Occipital lobe (tissue), 2 donors: Measurements from ENCODE around the gene CPEB1. TPM values are rescaled to one million over a fixed set of nuclear protein-coding genes. Genes with fewer than 3 reads are reported as not detected.
A peak's percentile ranks its signal among the peaks of the same experiment; 100 is the strongest.
"Not testable (repeated sequence)": the region's sequence is repeated elsewhere in the genome, so short reads cannot be mapped to it uniquely, and the experiment has no call there.

Experiments used
- DNase-seq: peaks from one replicate; lab custom pipeline; 2025; lab: John Stamatoyannopoulos, UW
- total RNA-seq: library from RNA; depleted of rRNA; stranded (reverse); fragments of >200 nt; gene quantifications from one replicate; pipeline ENCODE4 v1.2.3, GENCODE V29; 2014

Gene CPEB1
- total RNA-seq, 1 donor from 2014 or later: 2.8 TPM

- no peak for DNase-seq
Observed at GRCh38 chr15:82649226-82649999, 2.2 kb upstream of the CPEB1 start.

DNA sequence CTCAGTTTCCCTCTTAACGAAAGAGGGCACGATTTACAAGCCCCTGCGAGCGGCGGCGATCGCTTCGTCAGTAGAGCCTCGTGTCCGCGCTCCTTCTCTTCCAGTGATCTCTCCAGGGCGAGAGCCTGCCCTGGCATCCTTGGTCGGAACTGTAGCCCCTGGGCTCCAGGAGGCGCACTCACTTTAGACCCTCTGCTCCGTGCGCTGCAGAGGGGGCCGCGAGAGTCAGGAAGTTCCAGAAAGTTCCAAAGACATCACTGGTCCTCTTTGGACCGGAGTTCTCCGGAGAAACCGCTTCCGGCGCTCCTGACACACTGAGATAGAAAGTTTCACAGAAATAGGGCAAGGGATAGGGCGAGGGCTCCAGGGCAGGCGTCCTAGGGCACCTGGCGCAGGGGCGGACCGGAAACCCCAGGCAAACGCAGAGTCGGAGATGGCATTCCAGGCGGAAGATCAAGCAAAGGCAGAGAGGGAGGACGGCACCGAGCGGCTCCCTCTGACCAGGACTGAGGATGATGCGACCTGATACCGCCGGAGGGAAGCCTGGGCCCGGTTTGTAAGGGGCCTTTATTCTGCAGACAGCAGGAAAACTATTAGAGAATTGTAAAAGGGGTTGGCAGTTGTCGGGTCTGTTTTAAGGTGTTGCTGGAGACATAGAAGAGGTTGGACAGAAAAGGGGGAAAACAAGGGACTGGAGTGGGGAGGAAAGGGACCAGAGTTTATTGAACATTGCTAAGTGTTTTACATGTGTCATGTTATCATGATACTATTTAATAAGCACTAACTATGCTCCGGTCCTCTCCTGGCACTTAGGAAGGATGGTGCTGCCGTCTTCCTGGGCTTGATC is 1.3 kb upstream of the CPEB1 start:
- DNase-seq: peak; percentile 21

DNA sequence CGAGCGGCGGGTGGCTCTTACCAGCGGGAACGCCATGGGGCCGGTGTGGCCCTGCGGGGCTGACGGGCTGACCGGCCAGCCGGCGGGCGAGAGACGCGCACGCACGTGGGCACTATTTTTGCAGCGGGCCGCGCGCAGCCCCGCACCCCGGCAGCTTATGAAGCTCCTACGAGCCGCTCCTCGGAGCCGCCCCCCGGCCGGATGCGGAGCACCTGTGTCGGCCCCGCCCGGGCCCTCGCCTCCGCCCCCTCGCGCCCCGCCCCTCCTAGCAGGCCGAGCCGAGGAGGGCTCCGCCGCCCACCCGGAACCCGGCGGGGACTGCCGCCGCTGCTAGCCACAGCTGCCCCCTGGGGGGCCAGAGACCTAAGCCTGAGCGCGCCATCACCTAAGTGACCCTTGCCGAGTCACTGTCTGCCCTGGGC is 683 bp upstream of the CPEB1 start:
- DNase-seq: no peak

GRCh38 chr15:82646250-82647044 is 716 bp downstream of the CPEB1 start:
- peak; percentile 35 for DNase-seq

DNA sequence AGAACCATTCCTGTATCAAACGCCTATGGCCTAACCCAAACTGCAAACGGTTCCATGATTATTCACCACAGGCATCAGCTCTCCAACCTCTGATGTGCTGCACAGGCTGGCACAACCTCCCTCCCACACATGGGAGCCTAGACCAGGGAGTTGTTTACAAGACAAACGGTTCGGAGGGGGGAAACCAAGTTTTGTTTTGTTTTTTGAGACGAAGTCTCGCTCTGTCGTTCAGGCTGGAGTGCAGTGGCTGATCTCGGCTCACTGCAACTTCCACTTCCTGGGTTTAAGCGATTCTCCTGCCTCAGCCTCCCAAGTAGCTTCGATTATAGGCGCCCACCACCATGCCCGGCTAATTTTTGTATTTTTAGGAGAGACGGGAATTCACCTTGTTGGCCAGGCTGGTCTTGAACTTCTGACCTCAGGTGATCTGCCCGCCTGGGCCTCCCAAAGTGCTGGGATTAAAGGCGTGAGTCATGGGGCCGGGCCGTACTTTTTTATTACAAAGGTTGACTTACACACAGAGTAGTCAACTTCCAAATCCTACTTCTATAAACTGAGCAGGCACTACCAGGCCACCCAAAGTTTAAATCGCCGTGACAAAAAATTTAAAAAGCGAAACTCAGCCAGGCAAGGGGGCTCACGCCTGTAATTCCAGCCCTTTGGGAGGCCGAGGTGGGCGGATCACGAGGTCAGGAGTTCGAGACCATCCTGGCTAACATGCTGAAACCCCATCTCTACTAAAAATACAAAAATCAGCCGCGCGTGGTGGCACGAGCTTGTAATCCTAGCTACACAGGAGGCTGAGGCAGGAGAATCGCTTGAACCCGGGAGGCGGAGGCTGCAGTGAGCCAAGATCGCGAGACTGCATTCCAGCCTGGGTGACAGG is 2.0 kb downstream of the CPEB1 start:
- DNase-seq: not testable (repeated sequence)

GRCh38 chr15:82643992-82644391 is 3.2 kb downstream of the CPEB1 start:
- DNase-seq: no peak

- DNase-seq: no peak
Observed at GRCh38 chr15:82642656-82643055, 4.5 kb downstream of the CPEB1 start.

DNA sequence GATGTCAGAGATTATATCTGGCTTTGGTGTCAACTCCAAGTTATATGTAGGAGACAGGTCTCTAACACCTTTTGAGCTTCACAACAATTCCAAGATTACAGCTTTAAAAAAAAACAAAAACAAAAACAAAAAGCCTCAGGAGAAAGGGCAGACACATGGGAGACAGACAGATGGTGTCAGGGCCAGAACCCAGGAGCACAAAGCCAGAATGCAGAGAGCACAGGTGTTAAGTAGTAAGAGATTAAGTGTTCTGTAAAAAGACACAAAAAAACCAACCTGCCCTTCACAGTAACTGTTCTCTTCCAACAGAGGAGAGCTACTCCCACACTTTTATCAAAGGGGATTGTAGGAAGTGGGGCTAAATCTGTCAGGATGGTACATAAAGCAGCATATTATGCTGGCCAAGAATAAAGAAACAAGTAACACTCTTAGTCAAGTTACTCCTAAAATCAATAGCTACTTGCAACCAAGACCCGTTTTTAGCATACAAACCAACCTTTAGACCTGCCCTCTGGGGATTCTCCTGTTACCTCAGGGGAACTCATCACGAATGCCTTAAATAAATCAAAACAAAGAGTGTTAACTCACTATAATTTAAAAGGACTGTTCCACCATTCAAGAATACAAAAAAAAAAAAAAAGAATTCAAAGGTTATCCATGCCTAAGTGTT is 5.9 kb downstream of the CPEB1 start:
- no peak for DNase-seq

- no peak for DNase-seq
Observed at GRCh38 chr15:82640672-82641071, 6.5 kb downstream of the CPEB1 start.

- no peak for DNase-seq
Observed at GRCh38 chr15:82635798-82636197, 11.4 kb downstream of the CPEB1 start.

- DNase-seq: no peak
Observed at GRCh38 chr15:82630033-82630432, 17.1 kb downstream of the CPEB1 start.

GRCh38 chr15:82625136-82625535 is 22.0 kb downstream of the CPEB1 start:
- DNase-seq: no peak

DNA sequence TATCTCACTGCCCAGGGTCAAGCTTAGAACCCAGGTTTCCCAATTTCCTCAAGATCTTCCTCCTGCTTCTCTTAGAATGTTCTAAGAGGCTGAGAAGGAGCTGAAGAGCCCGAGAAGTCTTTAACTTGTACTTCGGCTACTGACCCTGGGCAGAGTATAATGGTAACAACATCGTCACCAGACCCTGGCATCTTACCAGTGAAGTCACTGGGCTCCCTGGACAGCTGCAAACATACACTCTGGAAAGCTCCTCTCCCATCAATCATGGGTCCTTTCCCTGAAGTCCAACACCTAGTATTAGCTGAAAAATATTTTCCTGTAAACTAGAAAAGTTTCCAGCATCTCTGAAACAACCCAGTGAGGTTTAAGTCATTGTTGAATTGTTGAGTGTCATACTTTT is 22.7 kb downstream of the CPEB1 start:
- no peak for DNase-seq

DNA sequence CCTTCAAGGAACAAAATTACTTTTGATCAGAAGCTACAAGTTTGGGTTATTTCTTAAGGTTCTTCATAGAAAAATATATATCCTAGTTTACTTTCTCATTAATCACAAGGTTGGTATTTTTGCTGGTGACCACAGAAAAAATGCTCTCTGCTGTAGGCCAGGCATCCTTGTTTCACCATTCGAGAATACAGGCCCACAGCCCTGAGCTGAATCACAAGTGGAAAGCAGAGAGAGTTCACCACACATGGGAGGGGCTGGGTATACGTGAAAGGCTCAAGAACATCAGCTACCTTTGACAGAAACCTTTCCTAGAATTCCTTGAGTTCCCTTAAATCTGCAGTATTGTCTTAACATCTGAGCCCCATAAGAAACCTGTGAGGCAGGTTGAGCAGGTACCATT is 23.2 kb downstream of the CPEB1 start:
- no peak for DNase-seq

GRCh38 chr15:82621970-82622369 is 25.2 kb downstream of the CPEB1 start:
- DNase-seq: no peak

- no peak for DNase-seq
Observed at GRCh38 chr15:82613747-82614146, 33.4 kb downstream of the CPEB1 start.

DNA sequence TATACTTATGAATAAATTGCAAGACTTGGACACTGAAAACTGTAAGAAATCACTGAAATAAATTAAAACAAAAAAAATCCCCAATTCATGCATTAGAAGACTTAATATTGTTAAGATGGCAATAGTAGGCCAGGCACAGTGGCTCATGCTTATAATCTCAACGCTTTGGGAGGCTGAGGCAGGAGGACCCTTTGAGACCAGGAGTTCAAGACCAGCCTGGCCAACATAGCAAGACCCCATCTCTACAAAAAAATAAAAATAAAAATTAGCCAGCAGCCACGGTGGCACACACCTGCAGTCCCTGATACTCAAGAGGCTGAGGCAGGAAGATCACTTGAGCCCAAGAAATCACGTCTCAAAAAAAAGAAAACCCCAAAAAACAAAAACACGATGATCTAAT is 35.8 kb downstream of the CPEB1 start:
- no peak for DNase-seq

DNA sequence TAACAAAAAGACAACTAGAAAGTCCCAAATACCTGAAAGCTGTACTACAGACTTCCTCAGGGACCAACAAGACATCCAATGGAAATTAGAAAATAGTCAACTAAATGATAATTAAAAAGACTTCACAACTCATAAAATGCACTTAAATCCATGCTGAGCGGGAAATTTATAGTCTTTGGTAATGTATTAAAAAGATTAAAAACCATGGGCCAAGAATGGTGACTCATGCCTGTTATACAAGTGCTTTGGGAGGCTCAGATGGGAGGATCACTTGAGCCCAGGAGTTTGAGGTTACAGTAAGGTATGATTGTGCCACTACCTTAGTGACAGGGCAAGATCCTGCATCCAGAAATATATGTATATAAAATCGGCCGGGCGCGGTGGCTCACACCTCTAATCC is 45.0 kb downstream of the CPEB1 start:
- DNase-seq: no peak

DNA sequence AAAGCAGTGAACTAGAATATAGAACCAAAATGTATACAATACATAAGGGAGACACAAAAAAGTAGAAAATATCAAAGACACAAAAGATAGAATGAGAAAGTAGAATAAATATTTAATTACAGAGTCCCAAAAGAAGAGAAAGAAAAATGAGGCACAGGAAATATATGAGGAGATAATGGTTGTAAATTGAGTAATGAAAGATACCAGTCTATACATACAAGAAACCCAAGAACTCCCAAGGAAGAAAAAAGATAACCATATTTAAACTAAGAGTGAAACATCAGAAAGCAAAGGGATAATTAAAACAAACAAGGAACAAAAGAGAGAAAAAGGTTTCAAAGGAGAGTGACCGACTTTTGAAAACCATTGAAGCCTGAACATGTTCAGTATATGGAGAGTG is 47.3 kb downstream of the CPEB1 start:
- DNase-seq: no peak

- DNase-seq: no peak
Observed at GRCh38 chr15:82597815-82598214, 49.3 kb downstream of the CPEB1 start.
